Neural crest cell (in vitro differentiated cells): Measurements from ENCODE around the gene CCDC171. TPM values are rescaled to one million over a fixed set of nuclear protein-coding genes. Genes with fewer than 3 reads are reported as not detected.

Source experiments
- DNase-seq: peaks from one replicate; pipeline ENCODE4 v3.0.0; 2021; ENCODE audit warnings: low read depth, mixed read lengths, low spot score
- H3K27ac Mint-ChIP-seq: one replicate; pipeline ENCODE4 v1.8.0; 2021; ENCODE audit warnings: mild to moderate bottlenecking, mixed read lengths; ENCODE audit not compliant: unreplicated experiment
- H3K27me3 Mint-ChIP-seq: 2 replicates; pipeline ENCODE4 v1.8.0; 2021; ENCODE audit warnings: low read depth, mild to moderate bottlenecking, mixed read lengths
- H3K36me3 Mint-ChIP-seq: 2 replicates; pipeline ENCODE4 v1.8.0; 2021; ENCODE audit warnings: low read depth, mild to moderate bottlenecking, mixed read lengths
- H3K4me1 Mint-ChIP-seq: 2 replicates; pipeline ENCODE4 v1.8.0; 2021; ENCODE audit warnings: mixed read lengths
- H3K4me3 Mint-ChIP-seq: one replicate; pipeline ENCODE4 v1.8.0; 2021; ENCODE audit warnings: mild to moderate bottlenecking, mixed read lengths
- H3K9me3 Mint-ChIP-seq: 2 replicates; pipeline ENCODE4 v1.8.0; 2021; ENCODE audit warnings: mixed read lengths
- CTCF ChIP-seq: fragments of 200-600 bp; sonication (generic); conservative IDR thresholded peaks from 2 replicates; pipeline ENCODE4 v1.5.0; 2021; ENCODE audit warnings: antibody characterized with exemption, mild to moderate bottlenecking
- total RNA-seq: library from RNA; stranded (reverse); gene quantifications from 2 replicates; pipeline ENCODE4 v1.2.1, GENCODE V29; 2021

The CCDC171 gene
- total RNA-seq, 1 donor from 2014 or later: 6.1 TPM

- no peak for DNase-seq
- Mint-ChIP-seq H3K4me1 (peaks cover 5% of the 10 kb centered on the region), H3K4me3 (no peak overlapping the region), H3K27me3 (no peaks in the 10 kb centered on the region), H3K27ac (no peak overlapping the region), H3K36me3 (peaks cover 4% of the 10 kb centered on the region), H3K9me3 (peaks cover 2% of the 10 kb centered on the region)
- no peak for TF ChIP-seq CTCF
These were observed 185.2 kb downstream of the CCDC171 start for GRCh38 chr9:15738011-15738410.

- H3K36me3 Mint-ChIP-seq: peaks cover 4% of the 10 kb centered on the region
- no peak overlapping the region for H3K27ac Mint-ChIP-seq
- H3K4me3 Mint-ChIP-seq: no peak overlapping the region
- no peaks in the 10 kb centered on the region for H3K27me3 Mint-ChIP-seq
- TF ChIP-seq CTCF: no peak
- no peak for DNase-seq
- peaks cover 2% of the 10 kb centered on the region for H3K9me3 Mint-ChIP-seq
- H3K4me1 Mint-ChIP-seq: peaks cover 5% of the 10 kb centered on the region
These were observed 188.2 kb downstream of the CCDC171 start for GRCh38 chr9:15741015-15741414.

- Mint-ChIP-seq H3K4me3 (no peak overlapping the region), H3K36me3 (peaks cover 18% of the 10 kb centered on the region), H3K9me3 (peaks cover 7% of the 10 kb centered on the region), H3K4me1 (no peaks in the 10 kb centered on the region), H3K27ac (no peak overlapping the region), H3K27me3 (no peaks in the 10 kb centered on the region)
- TF ChIP-seq CTCF: no peak
- no peak for DNase-seq
These were observed 190.7 kb downstream of the CCDC171 start for GRCh38 chr9:15743512-15743911.

- H3K36me3 Mint-ChIP-seq: peaks cover 14% of the 10 kb centered on the region
- no peak overlapping the region for H3K27ac Mint-ChIP-seq
- no peak for TF ChIP-seq CTCF
- no peaks in the 10 kb centered on the region for H3K4me1 Mint-ChIP-seq
- no peak overlapping the region for H3K4me3 Mint-ChIP-seq
- DNase-seq: no peak
- no peaks in the 10 kb centered on the region for H3K27me3 Mint-ChIP-seq
- peaks cover 10% of the 10 kb centered on the region for H3K9me3 Mint-ChIP-seq
These were observed 191.4 kb downstream of the CCDC171 start for GRCh38 chr9:15744196-15744595.

GRCh38 chr9:15746905-15747304 is 194.1 kb downstream of the CCDC171 start:
- Mint-ChIP-seq H3K9me3 (peaks cover 13% of the 10 kb centered on the region), H3K36me3 (peaks cover 22% of the 10 kb centered on the region), H3K27ac (no peak overlapping the region), H3K27me3 (no peaks in the 10 kb centered on the region), H3K4me3 (no peak overlapping the region), H3K4me1 (no peaks in the 10 kb centered on the region)
- DNase-seq: no peak
- TF ChIP-seq CTCF: no peak

- no peak overlapping the region for H3K27ac Mint-ChIP-seq
- DNase-seq: no peak
- H3K36me3 Mint-ChIP-seq: peaks cover 5% of the 10 kb centered on the region
- no peaks in the 10 kb centered on the region for H3K4me1 Mint-ChIP-seq
- H3K27me3 Mint-ChIP-seq: no peaks in the 10 kb centered on the region
- H3K9me3 Mint-ChIP-seq: peaks cover 12% of the 10 kb centered on the region
- no peak overlapping the region for H3K4me3 Mint-ChIP-seq
- TF ChIP-seq CTCF: no peak
These were observed 202.8 kb downstream of the CCDC171 start for GRCh38 chr9:15755660-15756059.
